Prostate gland (tissue), 2 donors: ENCODE measurements around the gene CCDC90B.

Experiments used
- CTCF ChIP-seq, 4 experiments: fragments of 200-600 bp in 2 of 4; fragments of 450-650 bp in 2 of 4; sonication (generic) in 2 of 4; IDR thresholded peaks; 1 replicate in 3 of 4; 2 replicates in 1 of 4; pipeline ENCODE4 v1.5.1; 2016 to 2019; ENCODE audit warnings: antibody characterized with exemption in 4 of 4, mild to moderate bottlenecking in 2 of 4, moderate library complexity in 2 of 4
- POLR2A ChIP-seq: fragments of 450-650 bp; IDR thresholded peaks from one replicate; pipeline ENCODE4 v1.6.1; 2016; ENCODE audit warnings: antibody characterized with exemption, mild to moderate bottlenecking
- POLR2AphosphoS5 ChIP-seq: sonication (generic); formaldehyde crosslinking; IDR thresholded peaks from one replicate; pipeline ENCODE4 v1.6.1; 2017; ENCODE audit warnings: antibody characterized with exemption

- TF ChIP-seq POLR2A (no peak), CTCF (IDR thresholded peaks at IDR 0.05) (no peak), POLR2AphosphoS5 (no peak)
Observed at GRCh38 chr11:83319346-83319745, 33.2 kb upstream of the CCDC90B start.
